Activated naive CD8-positive, alpha-beta T cell treated with anti-CD3 and anti-CD28 coated beads, Interleukin-2, amount 50 U/mL, for 24 hours (primary cell): Measurements from ENCODE around the gene PILRB.
"Not testable (repeated sequence)": the region's sequence is repeated elsewhere in the genome, so short reads cannot be mapped to it uniquely, and the experiment has no call there.

Source experiments
- ATAC-seq: fragments of 150-1000 bp; cut with Tn5 transposase; one replicate; pipeline ENCODE4 v1.10.0; 2021
- DNase-seq: peaks from one replicate; pipeline ENCODE4 v3.0.0; 2021
- H3K27ac Mint-ChIP-seq: one replicate; pipeline ENCODE4 v1.8.0; 2021; ENCODE audit warnings: mild to moderate bottlenecking, mixed read lengths
- H3K27me3 Mint-ChIP-seq: one replicate; pipeline ENCODE4 v1.8.0; 2021; ENCODE audit warnings: mixed read lengths
- H3K36me3 Mint-ChIP-seq: one replicate; pipeline ENCODE4 v1.8.0; 2021; ENCODE audit warnings: low read depth, mixed read lengths
- H3K4me1 Mint-ChIP-seq: one replicate; pipeline ENCODE4 v1.8.0; 2021; ENCODE audit warnings: mixed read lengths
- H3K4me3 Mint-ChIP-seq: one replicate; pipeline ENCODE4 v1.8.0; 2021; ENCODE audit warnings: mild to moderate bottlenecking, moderate library complexity, mixed read lengths
- H3K9me3 Mint-ChIP-seq: one replicate; pipeline ENCODE4 v1.8.0; 2021; ENCODE audit warnings: mixed read lengths

Gene PILRB

DNA sequence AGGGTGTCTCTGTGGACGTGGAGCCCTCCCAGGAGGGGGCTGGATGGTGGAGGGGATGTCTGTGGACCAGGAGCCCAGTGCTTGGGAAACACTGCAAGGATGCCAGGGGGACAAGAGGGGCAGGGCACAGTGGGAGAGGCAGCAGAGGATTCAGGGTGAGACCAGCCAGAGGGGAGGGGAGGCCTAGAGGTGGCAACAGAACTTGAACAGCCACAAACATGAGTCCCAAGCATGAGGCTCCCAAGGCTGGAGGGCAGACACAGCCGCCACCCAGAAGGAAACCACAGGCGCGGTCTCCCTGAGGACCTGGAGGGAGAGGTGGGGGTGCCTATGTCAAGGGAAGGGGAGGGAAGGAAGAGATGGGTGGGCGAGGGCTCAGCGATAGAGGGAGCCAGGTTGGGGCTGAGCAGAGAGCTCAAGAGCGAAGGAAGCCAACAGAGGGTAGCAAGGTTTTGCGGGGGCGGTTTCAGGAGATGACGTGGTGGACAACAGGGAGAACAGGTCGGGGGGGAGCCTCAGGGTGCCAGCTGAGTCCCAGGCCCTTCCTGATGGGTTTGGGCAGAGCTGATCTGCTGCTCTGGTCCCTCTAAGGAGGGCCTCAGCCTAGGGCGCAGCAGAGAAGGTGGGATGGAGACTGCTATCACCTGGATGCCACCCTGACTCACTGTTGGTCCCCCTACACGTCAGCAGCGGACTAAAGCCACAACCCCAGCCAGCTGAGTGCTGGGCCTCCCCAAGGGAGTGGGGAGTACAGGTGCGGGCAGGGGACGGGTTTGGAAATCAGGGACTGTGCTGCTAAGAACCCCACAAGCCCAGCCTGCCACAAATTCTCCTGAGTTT is 8.7 kb downstream of the PILRB start:
- Mint-ChIP-seq H3K4me1 (peaks cover 61% of the 10 kb centered on the region), H3K36me3 (peaks cover 49% of the 10 kb centered on the region), H3K4me3 (no peak overlapping the region), H3K27me3 (no peaks in the 10 kb centered on the region), H3K27ac (peak overlapping the region; percentile 67), H3K9me3 (peaks cover 4% of the 10 kb centered on the region)
- peak; percentile 58 for DNase-seq
- ATAC-seq, result peak; percentile 25

DNA sequence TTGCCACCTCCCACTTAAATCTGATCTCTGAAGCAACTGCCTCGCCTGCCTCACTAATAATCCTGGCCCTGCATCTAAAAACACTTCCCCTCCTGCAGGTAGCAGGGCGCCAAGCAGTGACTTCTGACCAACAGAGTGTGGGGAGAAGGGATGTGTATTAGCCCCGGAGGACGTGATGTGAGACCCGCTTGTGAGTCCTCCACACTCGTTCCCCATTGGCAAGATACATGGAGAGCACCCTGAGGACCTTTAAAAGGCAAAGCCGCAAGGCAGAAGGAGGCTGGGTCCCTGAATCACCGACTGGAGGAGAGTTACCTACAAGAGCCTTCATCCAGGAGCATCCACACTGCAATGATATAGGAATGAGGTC is 9.3 kb downstream of the PILRB start:
- H3K4me1 Mint-ChIP-seq, result peaks cover 67% of the 10 kb centered on the region
- peaks cover 4% of the 10 kb centered on the region for H3K9me3 Mint-ChIP-seq
- DNase-seq (no peak), ATAC-seq (no peak)
- H3K36me3 Mint-ChIP-seq, result peaks cover 43% of the 10 kb centered on the region
- H3K27ac Mint-ChIP-seq, result peak overlapping the region; percentile 64
- no peak overlapping the region for H3K4me3 Mint-ChIP-seq
- H3K27me3 Mint-ChIP-seq, result no peaks in the 10 kb centered on the region

DNA sequence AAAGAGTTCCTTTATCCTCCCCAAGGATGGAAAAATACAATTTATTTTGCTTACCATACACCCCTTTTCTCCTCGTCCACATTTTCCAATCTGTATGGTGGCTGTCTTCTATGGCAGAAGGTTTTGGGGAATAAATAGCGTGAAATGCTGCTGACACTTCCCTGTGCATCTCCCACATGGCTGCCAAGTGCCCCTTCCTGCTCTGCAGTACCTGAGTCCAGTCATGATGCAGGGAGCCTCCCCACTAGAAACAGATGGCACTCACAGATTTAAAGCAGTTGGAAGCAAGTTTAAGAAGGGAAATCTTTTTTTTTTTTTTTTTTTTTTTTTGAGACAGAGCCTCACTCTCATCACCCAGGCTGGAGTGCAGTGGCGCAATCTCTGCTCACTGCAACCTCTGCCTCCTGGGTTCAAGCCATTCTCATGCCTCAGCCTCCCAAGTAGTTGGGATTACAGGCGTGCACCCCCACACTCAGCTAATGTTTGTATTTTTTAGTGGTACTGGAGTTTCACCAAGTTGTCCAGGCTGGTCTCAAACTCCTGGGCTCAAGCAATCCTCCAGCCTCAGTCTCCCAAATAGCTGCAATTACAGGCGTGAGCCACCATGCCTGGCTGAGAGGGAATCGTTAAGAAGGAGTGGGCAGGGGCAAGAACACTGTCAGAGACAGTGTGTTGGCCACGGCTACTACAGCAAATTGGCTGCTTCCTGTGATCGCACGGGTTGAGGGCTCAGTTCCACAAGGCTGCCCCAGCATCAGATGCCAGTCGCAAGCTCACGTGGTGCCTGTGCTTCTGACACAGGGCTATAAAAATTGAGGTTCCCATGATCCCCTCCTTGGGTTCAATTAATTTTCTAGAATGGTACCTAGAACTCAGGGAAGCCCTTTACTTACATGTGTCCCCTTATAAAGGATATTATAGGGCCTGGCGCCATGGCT is 10.0 kb downstream of the PILRB start:
- H3K9me3 Mint-ChIP-seq, result peaks cover 4% of the 10 kb centered on the region

DNA sequence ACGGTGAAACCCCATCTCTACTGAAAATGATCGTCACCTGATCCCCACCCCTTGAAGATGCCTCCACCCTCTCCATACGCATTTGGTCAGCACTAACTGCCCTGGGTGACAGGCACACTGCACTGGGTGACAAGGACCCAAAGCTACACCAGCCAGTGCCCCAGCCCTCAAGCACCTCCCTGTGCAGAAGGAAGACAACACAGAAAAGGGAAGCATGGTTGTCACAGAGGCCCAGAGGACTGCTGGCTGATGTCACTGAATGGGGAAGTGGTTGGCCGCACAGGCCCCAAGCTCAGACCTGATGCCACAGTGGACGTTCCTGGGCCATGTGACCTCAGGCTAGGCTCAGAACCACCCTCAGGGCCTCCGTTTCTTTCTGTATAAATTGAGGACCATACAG is 11.2 kb downstream of the PILRB start:
- Mint-ChIP-seq H3K27me3 (no peaks in the 10 kb centered on the region), H3K4me3 (no peak overlapping the region), H3K9me3 (no peaks in the 10 kb centered on the region), H3K4me1 (peaks cover 67% of the 10 kb centered on the region), H3K36me3 (peaks cover 25% of the 10 kb centered on the region), H3K27ac (peak overlapping the region; percentile 76)
- peak; percentile 18 for ATAC-seq
- no peak for DNase-seq

More for the DNA sequence above, 10.0 kb downstream of the PILRB start:
- H3K27me3 Mint-ChIP-seq, result no peaks in the 10 kb centered on the region
- DNase-seq, result no peak
- ATAC-seq, result no peak
- H3K4me1 Mint-ChIP-seq, result peaks cover 73% of the 10 kb centered on the region
- no peak overlapping the region for H3K27ac Mint-ChIP-seq
- H3K36me3 Mint-ChIP-seq, result peaks cover 37% of the 10 kb centered on the region
- H3K4me3 Mint-ChIP-seq, result no peak overlapping the region

DNA sequence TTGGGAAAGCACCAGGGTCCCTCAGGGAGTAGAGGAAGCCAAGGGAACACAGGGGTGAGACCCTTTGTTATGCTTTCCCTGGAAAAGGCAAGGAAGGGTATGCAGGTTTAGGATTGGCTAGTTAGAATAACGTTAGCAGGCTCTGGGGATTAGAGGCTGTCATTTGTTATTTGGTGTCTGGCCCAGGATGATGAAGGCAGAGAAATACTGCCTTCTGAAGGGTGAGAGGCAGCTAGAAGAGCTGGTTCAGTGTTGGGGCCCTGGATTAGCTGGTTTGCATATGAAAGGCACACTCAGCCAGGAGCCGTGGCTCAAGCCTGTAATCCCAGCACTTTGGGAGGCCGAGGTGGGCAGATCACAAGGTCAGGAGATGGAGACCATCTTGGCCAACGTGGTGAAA is 12.4 kb downstream of the PILRB start:
- ATAC-seq, result no peak
- Mint-ChIP-seq H3K4me3 (no peak overlapping the region), H3K36me3 (peaks cover 16% of the 10 kb centered on the region), H3K27me3 (no peaks in the 10 kb centered on the region), H3K4me1 (peaks cover 66% of the 10 kb centered on the region), H3K27ac (no peak overlapping the region), H3K9me3 (no peaks in the 10 kb centered on the region)
- no peak for DNase-seq

DNA sequence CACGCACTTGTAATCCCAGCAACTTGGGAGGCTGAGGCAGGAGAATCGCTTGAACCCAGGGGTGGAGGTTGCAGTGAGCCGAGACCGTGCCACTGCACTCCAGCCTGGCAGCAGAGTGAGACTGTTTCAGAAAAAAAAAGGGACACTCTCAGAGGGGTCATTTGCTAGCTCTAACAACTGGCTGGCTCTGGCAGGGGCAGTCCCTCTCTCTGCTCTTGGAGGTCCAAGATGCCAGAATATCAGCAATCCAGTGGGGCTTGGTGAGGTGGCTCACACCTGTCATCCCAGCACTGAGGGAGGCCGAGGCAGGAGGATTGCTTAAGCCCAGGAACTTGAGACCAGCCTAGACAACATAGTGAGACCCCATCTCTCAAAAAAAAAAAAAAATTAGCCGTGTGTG is 12.8 kb downstream of the PILRB start:
- DNase-seq, result no peak
- Mint-ChIP-seq H3K9me3 (no peaks in the 10 kb centered on the region), H3K36me3 (peaks cover 15% of the 10 kb centered on the region), H3K4me3 (no peak overlapping the region), H3K4me1 (peaks cover 64% of the 10 kb centered on the region), H3K27me3 (no peaks in the 10 kb centered on the region), H3K27ac (peak overlapping the region; percentile 14)
- no peak for ATAC-seq

DNA sequence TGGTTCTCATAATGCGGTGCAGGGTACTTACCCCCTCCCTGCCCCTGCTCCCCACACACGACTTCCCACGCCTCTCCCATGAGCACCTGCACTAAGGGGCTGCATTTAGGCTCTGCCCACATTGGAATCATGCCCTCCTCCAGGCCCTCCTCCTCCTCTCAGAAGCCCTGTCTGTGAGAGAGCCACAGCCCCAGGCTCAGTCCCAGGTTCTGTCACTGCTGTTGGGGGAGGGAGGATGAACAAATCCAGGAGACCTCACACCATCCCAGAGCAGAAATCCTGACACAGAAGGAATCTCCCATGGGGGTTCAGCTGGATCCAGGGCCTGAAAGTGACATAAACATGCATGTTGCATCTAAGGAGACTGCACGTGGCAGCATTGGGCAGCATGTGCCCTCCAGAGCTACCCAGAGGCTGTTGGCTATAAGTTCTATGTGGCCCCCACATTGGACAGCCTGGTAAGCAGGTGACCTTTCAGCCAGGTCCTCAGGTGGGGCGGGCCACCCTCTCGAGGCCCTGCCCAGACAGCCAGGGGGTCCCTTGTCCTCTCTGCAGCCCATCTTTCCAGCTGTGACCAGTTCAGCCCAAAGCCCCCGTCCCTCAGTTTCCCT is 13.7 kb downstream of the PILRB start:
- DNase-seq (no peak), ATAC-seq (no peak)
- Mint-ChIP-seq H3K4me3 (no peak overlapping the region), H3K27ac (peak overlapping the region; percentile 89), H3K4me1 (peaks cover 55% of the 10 kb centered on the region), H3K27me3 (no peaks in the 10 kb centered on the region), H3K36me3 (peaks cover 10% of the 10 kb centered on the region), H3K9me3 (no peaks in the 10 kb centered on the region)

DNA sequence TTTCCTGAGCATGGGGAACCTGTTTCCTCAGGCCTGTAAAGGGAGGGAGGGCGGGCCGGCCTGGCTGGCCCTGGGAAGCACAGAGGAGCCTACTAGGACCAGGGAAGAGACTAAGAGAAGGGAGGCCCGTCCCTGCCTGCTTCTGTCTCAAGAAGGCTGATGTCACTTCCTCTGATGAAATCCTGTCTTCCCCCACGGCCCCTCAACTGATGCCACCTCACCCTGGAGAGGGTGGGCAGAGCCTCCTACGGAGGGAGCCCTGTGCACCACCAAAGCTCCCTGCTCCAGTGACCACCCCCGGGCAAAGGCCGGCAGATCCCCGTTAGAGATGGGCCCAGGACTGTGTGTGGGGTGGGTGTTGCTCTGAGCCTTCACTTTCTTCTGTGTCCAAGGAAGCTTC is 14.3 kb downstream of the PILRB start:
- DNase-seq, result peak; percentile 39
- Mint-ChIP-seq H3K4me3 (peak overlapping the region; percentile 11), H3K27me3 (no peaks in the 10 kb centered on the region), H3K9me3 (no peaks in the 10 kb centered on the region), H3K4me1 (peaks cover 51% of the 10 kb centered on the region), H3K27ac (peak overlapping the region; percentile 89), H3K36me3 (peaks cover 8% of the 10 kb centered on the region)
- peak; percentile 59 for ATAC-seq

DNA sequence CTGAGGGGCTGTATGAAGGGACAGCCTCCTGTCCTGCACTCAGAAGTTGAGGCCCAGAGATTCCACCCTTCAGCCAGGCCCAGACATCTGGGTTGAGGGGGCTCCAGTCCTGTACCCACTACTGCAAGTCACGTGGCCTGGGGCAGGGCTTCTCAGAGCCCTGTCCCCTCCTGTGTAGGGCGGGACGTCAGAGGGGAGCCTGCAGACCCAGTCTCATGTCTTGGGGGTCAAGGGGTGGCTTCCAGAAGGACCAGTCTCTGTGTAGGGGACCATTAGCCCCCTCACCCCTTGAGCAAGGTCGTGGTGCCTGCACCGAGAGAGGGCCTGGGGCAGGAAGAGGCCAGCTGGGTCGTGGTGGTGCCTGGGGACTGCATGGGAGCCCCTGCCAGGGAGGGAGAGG is 14.8 kb downstream of the PILRB start:
- Mint-ChIP-seq H3K4me1 (peaks cover 47% of the 10 kb centered on the region), H3K4me3 (peak overlapping the region; percentile 11), H3K27me3 (no peaks in the 10 kb centered on the region), H3K27ac (peak overlapping the region; percentile 89), H3K36me3 (peaks cover 5% of the 10 kb centered on the region), H3K9me3 (no peaks in the 10 kb centered on the region)
- DNase-seq, result no peak
- no peak for ATAC-seq

DNA sequence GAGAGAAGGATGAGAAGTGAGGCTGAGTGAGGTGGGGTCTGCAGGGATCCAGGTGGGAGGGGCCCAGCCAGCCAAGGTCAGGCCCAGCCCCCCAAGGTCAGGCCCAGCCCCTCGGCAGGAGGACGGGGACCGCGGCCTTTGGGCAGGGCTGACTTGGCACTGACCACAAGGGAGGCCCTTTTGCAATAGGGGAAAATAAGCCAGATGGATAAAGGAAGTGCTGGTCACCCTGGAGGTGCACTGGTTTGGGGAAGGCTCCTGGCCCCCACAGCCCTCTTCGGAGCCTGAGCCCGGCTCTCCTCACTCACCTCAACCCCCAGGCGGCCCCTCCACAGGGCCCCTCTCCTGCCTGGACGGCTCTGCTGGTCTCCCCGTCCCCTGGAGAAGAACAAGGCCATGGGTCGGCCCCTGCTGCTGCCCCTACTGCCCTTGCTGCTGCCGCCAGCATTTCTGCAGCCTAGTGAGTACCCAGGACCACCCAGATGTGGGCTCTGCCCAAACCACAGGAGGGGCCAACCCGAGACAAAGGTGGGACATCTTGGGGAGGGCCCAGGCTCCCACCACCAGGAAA is 15.4 kb downstream of the PILRB start, which contains the start of gene PILRA:
Gene PILRA (plus strand): TSS at position 227 of the 571 bp plus-strand sequence. CDS start 170 bp downstream, at position 397.
- Mint-ChIP-seq H3K36me3 (peaks cover 4% of the 10 kb centered on the region), H3K4me1 (peaks cover 44% of the 10 kb centered on the region), H3K9me3 (no peaks in the 10 kb centered on the region), H3K4me3 (peak within 1 kb of the TSS; percentile 11), H3K27ac (peak within 1 kb of the TSS; percentile 89), H3K27me3 (no peaks in the 10 kb centered on the region)
- ATAC-seq, result no peak
- no peak for DNase-seq

DNA sequence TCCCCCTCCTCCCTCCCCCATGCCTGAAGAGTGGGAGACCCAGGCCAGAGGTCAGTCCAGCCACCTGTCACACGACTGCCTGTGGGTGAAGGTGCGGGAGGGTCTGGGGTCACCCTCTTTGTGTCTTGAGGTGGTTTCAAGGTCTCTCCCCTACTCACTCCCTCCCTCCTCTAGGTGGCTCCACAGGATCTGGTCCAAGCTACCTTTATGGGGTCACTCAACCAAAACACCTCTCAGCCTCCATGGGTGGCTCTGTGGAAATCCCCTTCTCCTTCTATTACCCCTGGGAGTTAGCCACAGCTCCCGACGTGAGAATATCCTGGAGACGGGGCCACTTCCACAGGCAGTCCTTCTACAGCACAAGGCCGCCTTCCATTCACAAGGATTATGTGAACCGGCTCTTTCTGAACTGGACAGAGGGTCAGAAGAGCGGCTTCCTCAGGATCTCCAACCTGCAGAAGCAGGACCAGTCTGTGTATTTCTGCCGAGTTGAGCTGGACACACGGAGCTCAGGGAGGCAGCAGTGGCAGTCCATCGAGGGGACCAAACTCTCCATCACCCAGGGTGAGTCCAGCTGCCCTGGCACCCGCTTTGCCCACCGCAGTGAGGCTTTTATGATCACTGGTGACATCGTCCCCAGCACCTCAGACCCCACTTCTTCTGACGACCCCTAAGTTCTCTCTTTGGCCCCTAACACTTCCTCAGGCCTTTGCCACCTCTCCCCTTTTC is 16.1 kb downstream of the PILRB start:
- H3K9me3 Mint-ChIP-seq, DNase-seq, H3K27me3 Mint-ChIP-seq, ATAC-seq, H3K4me3 Mint-ChIP-seq, H3K36me3 Mint-ChIP-seq: not testable (repeated sequence)
- H3K27ac Mint-ChIP-seq, result peak overlapping the region; percentile 56
- H3K4me1 Mint-ChIP-seq, result peaks cover 37% of the 10 kb centered on the region

DNA sequence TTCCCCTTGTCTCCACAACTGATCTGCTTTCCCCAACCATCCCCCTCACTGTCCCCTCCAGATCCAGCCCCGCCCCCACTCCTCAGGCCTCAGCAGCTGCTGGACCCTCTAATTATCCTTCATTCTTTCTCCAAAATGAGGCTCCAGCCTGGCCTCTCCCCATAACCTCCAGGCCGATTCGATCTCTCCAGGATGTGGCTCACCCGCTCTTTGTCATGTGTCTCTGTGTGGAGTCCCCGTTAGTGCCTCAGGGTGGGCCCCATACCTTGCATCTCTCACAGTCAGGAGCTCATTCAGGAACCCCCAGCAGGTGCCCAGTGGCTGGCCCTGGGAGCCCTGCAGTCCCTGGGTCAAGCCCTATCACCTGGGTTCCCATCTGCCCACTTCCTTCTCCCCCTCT is 16.7 kb downstream of the PILRB start:
- Mint-ChIP-seq H3K4me3 (no peak overlapping the region), H3K27ac (peak overlapping the region; percentile 56), H3K36me3 (no peaks in the 10 kb centered on the region), H3K4me1 (peaks cover 34% of the 10 kb centered on the region), H3K27me3 (no peaks in the 10 kb centered on the region), H3K9me3 (no peaks in the 10 kb centered on the region)
- no peak for DNase-seq
- ATAC-seq, result no peak

DNA sequence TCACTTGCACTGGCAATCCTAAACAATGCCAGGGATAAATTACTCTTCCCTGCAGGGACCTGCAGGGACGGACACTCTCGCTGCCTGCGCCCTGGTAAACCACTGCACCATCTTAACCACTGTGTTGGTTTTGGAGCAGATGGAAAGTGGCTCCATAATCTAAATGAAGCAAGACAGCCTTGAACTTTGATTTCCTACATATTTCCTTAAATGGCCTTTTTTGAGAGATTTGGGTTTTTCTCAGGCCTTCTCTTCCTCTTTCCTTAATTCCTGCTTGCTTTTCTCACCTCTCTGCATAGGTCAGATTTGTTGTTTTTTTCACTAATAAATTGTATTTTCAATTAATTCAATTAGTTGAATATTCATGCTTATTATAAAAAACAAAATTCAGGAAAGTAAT is 18.1 kb downstream of the PILRB start:
- H3K9me3 Mint-ChIP-seq, result no peaks in the 10 kb centered on the region
- ATAC-seq, result no peak
- H3K27ac Mint-ChIP-seq, result no peak overlapping the region
- no peaks in the 10 kb centered on the region for H3K27me3 Mint-ChIP-seq
- DNase-seq, result no peak
- H3K4me1 Mint-ChIP-seq, result peaks cover 31% of the 10 kb centered on the region
- no peak overlapping the region for H3K4me3 Mint-ChIP-seq
- H3K36me3 Mint-ChIP-seq, result no peaks in the 10 kb centered on the region
